ENCODE results near the gene GPR15.

The GPR15 gene

GRCh38 chr3:98582042-98582441 is 50.3 kb downstream of the GPR15 start:
- DNase-seq (ENCODE audit: insufficient read length, low spot score) (no peak), FAIRE-seq (peak; percentile 40)

- FAIRE-seq (peak; percentile 11), DNase-seq (ENCODE audit: insufficient read length, low spot score) (no peak)
Observed at GRCh38 chr3:98583766-98584165, 52.0 kb downstream of the GPR15 start.
